Measurements from ENCODE around the gene WDR6.

WDR6 gene

GRCh38 chr3:49013738-49014660 is 6.8 kb downstream of the WDR6 start:
- TF ChIP-seq FOXP2 (optimal IDR thresholded peaks at IDR 0.05; ENCODE audit: borderline replicate concordance, extremely low read depth, extremely low read length, insufficient read depth): no peak
- TF ChIP-seq REST (IDR thresholded peaks at IDR 0.05; ENCODE audit: insufficient read depth in 1 of 2, low read depth in 2 of 2, low read length in 2 of 2): no peak
- no peak for TF ChIP-seq TAF1 (IDR thresholded peaks at IDR 0.05; ENCODE audit: borderline replicate concordance, insufficient read depth, low read length)
- no peak for TF ChIP-seq POLR2AphosphoS5 (IDR thresholded peaks at IDR 0.05; ENCODE audit: low read depth, low read length)
- TF ChIP-seq SIN3A (IDR thresholded peaks at IDR 0.05; ENCODE audit: borderline replicate concordance, insufficient read depth, low read length): no peak

- TF ChIP-seq POLR2AphosphoS5 (IDR thresholded peaks at IDR 0.05; ENCODE audit: low read depth, low read length) (no peak), FOXP2 (optimal IDR thresholded peaks at IDR 0.05; ENCODE audit: borderline replicate concordance, extremely low read depth, extremely low read length, insufficient read depth) (no peak), TAF1 (IDR thresholded peaks at IDR 0.05; ENCODE audit: borderline replicate concordance, insufficient read depth, low read length) (no peak), REST (IDR thresholded peaks at IDR 0.05; ENCODE audit: insufficient read depth in 1 of 2, low read depth in 2 of 2, low read length in 2 of 2) (no peak), SIN3A (IDR thresholded peaks at IDR 0.05; ENCODE audit: borderline replicate concordance, insufficient read depth, low read length) (no peak)
Observed at GRCh38 chr3:49015072-49015471, 7.9 kb downstream of the WDR6 start.

- no peak for TF ChIP-seq FOXP2 (optimal IDR thresholded peaks at IDR 0.05; ENCODE audit: borderline replicate concordance, extremely low read depth, extremely low read length, insufficient read depth)
- TF ChIP-seq POLR2AphosphoS5 (IDR thresholded peaks at IDR 0.05; ENCODE audit: low read depth, low read length): no peak; the same call in 1 of the 2 replicates
- no peak for TF ChIP-seq TAF1 (IDR thresholded peaks at IDR 0.05; ENCODE audit: borderline replicate concordance, insufficient read depth, low read length)
- no peak for TF ChIP-seq SIN3A (IDR thresholded peaks at IDR 0.05; ENCODE audit: borderline replicate concordance, insufficient read depth, low read length)
- TF ChIP-seq REST (IDR thresholded peaks at IDR 0.05; ENCODE audit: insufficient read depth in 1 of 2, low read depth in 2 of 2, low read length in 2 of 2): no peak
Observed at GRCh38 chr3:49015765-49016164, 8.6 kb downstream of the WDR6 start.

- no peak for TF ChIP-seq TAF1 (IDR thresholded peaks at IDR 0.05; ENCODE audit: borderline replicate concordance, insufficient read depth, low read length)
- no peak for TF ChIP-seq POLR2AphosphoS5 (IDR thresholded peaks at IDR 0.05; ENCODE audit: low read depth, low read length)
- no peak for TF ChIP-seq FOXP2 (optimal IDR thresholded peaks at IDR 0.05; ENCODE audit: borderline replicate concordance, extremely low read depth, extremely low read length, insufficient read depth)
- no peak for TF ChIP-seq SIN3A (IDR thresholded peaks at IDR 0.05; ENCODE audit: borderline replicate concordance, insufficient read depth, low read length)
- TF ChIP-seq REST (IDR thresholded peaks at IDR 0.05; ENCODE audit: insufficient read depth in 1 of 2, low read depth in 2 of 2, low read length in 2 of 2): no peak
Observed at GRCh38 chr3:49016414-49017228, 9.4 kb downstream of the WDR6 start.
